ENCODE measurements around the gene MORN4.

Gene MORN4

DNA sequence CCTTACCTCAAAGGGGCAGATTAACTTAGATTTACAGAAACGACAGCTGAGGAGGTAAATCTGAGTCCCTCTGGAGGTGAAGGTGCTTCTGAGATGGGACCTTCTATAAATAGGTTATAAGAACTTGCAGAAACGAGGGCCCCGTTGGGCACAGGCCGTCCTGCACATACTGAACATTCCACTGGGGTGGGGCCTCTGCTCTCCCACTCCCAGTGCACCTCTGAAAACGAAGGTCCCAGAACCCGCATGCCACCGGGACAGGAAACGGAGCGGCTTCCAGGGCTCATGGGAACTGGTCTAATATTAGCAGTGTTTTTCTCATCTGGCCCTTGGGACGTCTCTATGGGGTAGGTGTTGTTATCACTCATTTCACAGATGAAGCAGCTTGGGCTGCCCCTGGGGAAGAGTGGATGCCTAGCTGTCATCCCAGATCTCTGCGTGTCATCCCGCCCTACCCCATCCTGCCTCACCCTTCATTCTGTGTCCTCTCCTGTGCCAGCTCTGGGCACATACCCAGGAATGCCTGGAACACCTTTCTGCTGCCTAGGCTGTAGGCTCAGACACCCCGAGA lies 24.2 kb downstream of the MORN4 start:
- TF ChIP-seq EZH2phosphoT487 (conservative IDR thresholded peaks at IDR 0.05; ENCODE audit: low read length): no peak
- TF ChIP-seq, protein P1, sequence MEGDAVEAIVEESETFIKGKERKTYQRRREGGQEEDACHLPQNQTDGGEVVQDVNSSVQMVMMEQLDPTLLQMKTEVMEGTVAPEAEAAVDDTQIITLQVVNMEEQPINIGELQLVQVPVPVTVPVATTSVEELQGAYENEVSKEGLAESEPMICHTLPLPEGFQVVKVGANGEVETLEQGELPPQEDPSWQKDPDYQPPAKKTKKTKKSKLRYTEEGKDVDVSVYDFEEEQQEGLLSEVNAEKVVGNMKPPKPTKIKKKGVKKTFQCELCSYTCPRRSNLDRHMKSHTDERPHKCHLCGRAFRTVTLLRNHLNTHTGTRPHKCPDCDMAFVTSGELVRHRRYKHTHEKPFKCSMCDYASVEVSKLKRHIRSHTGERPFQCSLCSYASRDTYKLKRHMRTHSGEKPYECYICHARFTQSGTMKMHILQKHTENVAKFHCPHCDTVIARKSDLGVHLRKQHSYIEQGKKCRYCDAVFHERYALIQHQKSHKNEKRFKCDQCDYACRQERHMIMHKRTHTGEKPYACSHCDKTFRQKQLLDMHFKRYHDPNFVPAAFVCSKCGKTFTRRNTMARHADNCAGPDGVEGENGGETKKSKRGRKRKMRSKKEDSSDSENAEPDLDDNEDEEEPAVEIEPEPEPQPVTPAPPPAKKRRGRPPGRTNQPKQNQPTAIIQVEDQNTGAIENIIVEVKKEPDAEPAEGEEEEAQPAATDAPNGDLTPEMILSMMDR (IDR thresholded peaks at IDR 0.05; ENCODE audit: insufficient read depth, low read length, poor library complexity, severe bottlenecking): no peak
- Histone ChIP-seq H3K36me3 (ENCODE audit: low read length) (no peaks in the 10 kb centered on the region), H3F3A (ENCODE audit: insufficient read depth) (no peaks in the 10 kb centered on the region; the same call in 1 of the 2 replicates), H3K9me3 (ENCODE audit: insufficient read depth, low read length) (no peaks in the 10 kb centered on the region), H3K27ac (ENCODE audit: low read depth, low read length) (no peak overlapping the region), H3K9me2 (replicated peaks; ENCODE audit: insufficient read depth, low read length) (no peaks in the 10 kb centered on the region), H3K27me3 (ENCODE audit: low read length) (no peaks in the 10 kb centered on the region), H3K79me2 (ENCODE audit: insufficient read depth, low read length) (no peaks in the 10 kb centered on the region), H3K4me2 (ENCODE audit: low read depth, low read length, poor library complexity, severe bottlenecking) (no peak overlapping the region), H3K9ac (ENCODE audit: low read length) (no peak overlapping the region), H3K4me3 (ENCODE audit: insufficient read depth, low read length, poor library complexity, severe bottlenecking) (no peak overlapping the region), H4K20me1 (ENCODE audit: low read depth, low read length) (no peaks in the 10 kb centered on the region), H2AFZ (ENCODE audit: low read depth, low read length, severe bottlenecking) (no peak overlapping the region)

DNA sequence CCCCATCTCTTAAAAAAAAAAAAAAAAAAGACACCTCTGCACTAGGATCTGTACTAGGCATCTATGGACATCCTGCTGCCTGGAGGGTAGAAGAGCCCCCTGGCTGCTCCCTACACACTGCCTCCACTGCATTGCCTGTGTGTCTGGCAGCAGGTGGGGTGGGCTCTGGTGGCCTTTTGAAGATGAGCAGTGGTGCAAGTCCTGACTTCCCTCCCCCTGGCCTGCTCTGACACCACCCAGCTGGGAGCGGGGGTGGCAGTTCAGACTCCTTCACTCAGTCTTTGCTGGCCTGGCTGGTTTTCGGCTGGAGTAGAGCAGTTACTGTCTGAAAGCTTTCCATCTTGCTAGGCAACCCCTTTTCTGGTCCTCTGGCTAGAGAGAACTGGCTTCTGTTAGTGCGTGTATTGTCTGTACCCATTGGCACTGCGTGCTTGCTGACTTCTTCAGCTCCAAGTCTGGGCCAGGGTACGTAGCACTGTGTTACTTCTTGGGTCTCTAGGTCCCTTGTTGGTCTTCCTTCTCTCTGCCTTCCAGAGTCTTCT lies 26.1 kb downstream of the MORN4 start:
- H2AFZ ChIP-seq (ENCODE audit: low read depth, low read length, severe bottlenecking): no peak overlapping the region
- no peaks in the 10 kb centered on the region for H3K9me3 ChIP-seq (ENCODE audit: insufficient read depth, low read length)
- H3K9ac ChIP-seq (ENCODE audit: low read length): no peak overlapping the region
- H3F3A ChIP-seq (ENCODE audit: insufficient read depth): no peaks in the 10 kb centered on the region; the same call in 1 of the 2 replicates
- H3K36me3 ChIP-seq (ENCODE audit: low read length): no peaks in the 10 kb centered on the region
- H3K4me3 ChIP-seq (ENCODE audit: insufficient read depth, low read length, poor library complexity, severe bottlenecking): no peak overlapping the region
- no peaks in the 10 kb centered on the region for H3K79me2 ChIP-seq (ENCODE audit: insufficient read depth, low read length)
- TF ChIP-seq, protein P1 (IDR thresholded peaks at IDR 0.05; ENCODE audit: insufficient read depth, low read length, poor library complexity, severe bottlenecking): no peak
- TF ChIP-seq EZH2phosphoT487 (conservative IDR thresholded peaks at IDR 0.05; ENCODE audit: low read length): no peak
- no peaks in the 10 kb centered on the region for H3K9me2 ChIP-seq (replicated peaks; ENCODE audit: insufficient read depth, low read length)
- no peaks in the 10 kb centered on the region for H3K27me3 ChIP-seq (ENCODE audit: low read length)
- no peaks in the 10 kb centered on the region for H4K20me1 ChIP-seq (ENCODE audit: low read depth, low read length)
- H3K27ac ChIP-seq (ENCODE audit: low read depth, low read length): no peak overlapping the region
- H3K4me2 ChIP-seq (ENCODE audit: low read depth, low read length, poor library complexity, severe bottlenecking): no peak overlapping the region

DNA sequence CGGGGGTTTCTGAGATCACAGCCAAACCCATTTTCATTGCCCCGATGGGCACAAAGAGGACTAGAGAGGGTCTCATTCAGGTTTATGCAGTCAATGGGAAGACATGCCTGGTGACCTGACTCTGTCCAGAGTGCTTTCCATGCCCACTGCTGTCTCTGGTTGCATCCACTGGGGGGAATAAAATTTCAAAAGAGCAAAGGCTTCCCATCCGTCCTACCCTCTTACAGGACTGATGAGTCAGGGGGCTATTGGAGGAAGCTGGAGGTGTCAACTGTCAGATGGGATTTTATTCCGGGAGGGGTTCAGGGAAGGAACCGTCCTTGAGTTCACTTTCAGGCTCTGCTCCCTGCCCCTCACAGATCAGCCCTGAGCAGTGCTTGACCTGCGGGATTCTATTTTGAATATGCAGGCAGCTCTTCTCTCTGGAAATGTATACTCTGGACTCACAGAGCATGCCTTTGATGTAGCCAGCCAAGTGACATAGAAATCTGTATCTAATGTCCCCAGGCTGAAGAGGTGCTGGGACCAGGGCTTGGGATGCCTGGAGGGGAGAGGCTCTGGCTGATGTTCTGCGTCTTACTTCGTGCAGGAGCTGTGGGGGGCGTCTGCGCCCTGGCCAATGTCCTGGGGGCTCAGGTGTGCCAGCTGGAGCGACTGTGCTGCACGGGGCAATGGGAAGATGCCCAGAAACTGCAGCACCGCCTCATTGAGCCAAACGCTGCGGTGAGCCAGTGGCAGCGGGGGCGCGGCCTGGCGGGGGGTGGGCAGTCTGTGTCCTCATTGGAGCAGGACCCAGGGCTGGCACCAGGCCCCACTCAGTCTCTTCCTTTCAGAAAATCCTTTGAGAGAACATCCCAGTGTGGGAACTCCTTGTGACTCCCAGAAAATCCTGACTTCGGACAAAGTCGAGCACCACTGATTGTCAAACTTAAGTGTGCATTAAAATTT lies 31.8 kb downstream of the MORN4 start:
- Histone ChIP-seq H2AFZ (ENCODE audit: low read depth, low read length, severe bottlenecking) (no peak overlapping the region), H3K9me3 (ENCODE audit: insufficient read depth, low read length) (no peaks in the 10 kb centered on the region), H3K4me3 (ENCODE audit: insufficient read depth, low read length, poor library complexity, severe bottlenecking) (no peak overlapping the region), H3K4me2 (ENCODE audit: low read depth, low read length, poor library complexity, severe bottlenecking) (no peak overlapping the region), H3K27ac (ENCODE audit: low read depth, low read length) (no peak overlapping the region), H3F3A (ENCODE audit: insufficient read depth) (no peaks in the 10 kb centered on the region; the same call in 1 of the 2 replicates), H3K27me3 (ENCODE audit: low read length) (no peaks in the 10 kb centered on the region), H3K9me2 (replicated peaks; ENCODE audit: insufficient read depth, low read length) (no peaks in the 10 kb centered on the region), H4K20me1 (ENCODE audit: low read depth, low read length) (no peaks in the 10 kb centered on the region), H3K9ac (ENCODE audit: low read length) (no peak overlapping the region), H3K36me3 (ENCODE audit: low read length) (no peaks in the 10 kb centered on the region), H3K79me2 (ENCODE audit: insufficient read depth, low read length) (no peaks in the 10 kb centered on the region)
- TF ChIP-seq, protein P1 (IDR thresholded peaks at IDR 0.05; ENCODE audit: insufficient read depth, low read length, poor library complexity, severe bottlenecking): no peak
- TF ChIP-seq EZH2phosphoT487 (conservative IDR thresholded peaks at IDR 0.05; ENCODE audit: low read length): no peak
